ENCODE measurements around the gene CFAP45. TPM values are rescaled to one million over a fixed set of nuclear protein-coding genes. Genes with fewer than 3 reads are reported as not detected.

Gene CFAP45
- polyA plus RNA-seq, 1 of the 3 experiments (the other 2 are of a cell fraction): 0.74 TPM

DNA sequence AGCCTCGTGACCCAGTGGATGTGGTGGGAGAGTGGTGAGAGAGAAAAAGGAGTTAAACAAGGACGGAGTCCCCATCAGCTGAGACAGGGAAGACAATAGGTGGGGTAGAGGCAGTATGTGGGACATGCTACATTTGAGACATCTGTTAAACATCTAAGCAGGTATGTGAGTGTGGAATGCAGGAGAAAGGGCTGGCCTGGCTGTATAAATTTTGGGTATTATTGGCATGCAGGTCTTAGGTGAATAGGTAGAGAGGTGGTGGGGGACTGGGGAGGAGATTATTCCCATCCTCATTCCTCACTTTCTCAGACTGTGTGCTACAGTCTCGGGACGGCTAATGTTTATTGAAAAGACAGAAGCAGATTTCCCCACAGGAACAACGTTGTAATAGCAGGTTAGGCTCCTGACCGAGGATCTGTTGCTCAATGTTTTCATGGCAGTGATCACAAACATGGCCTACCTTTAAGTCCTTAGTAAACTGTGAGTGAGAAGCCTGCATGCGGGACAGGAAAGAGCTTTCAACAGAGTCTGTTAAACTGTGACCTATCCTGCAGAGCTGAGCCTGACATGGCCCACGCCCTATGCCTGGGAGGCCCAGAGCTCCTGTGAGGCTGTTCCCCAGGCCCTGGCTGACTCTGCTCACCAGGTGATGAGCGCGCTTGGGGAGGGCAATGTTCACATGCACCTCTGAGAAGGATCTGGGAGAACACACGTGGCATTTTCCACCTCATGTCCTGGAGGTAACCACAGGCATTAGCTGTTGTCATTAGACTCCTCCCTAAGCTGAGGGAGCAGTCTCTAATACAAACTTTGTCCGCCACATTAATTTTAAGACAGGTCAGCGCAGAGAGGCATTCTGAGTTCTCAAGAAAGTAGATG, 54.0 kb downstream of the CFAP45 start:
- Histone ChIP-seq H3K36me3 (replicated peaks in 1 of 2; ENCODE audit: control insufficient read depth in 1 of 2, insufficient read depth in 2 of 2, low read length in 1 of 2) (no peaks in the 10 kb centered on the region), H3K4me3 (ENCODE audit: low read depth in 2 of 2, low read length in 1 of 2) (no peak overlapping the region), H3F3A (replicated peaks; ENCODE audit: insufficient read depth) (peaks cover 7% of the 10 kb centered on the region), H3K9me3 (no peaks in the 10 kb centered on the region), H3K4me1 (ENCODE audit: control insufficient read depth in 1 of 2, insufficient read depth in 2 of 2, low read depth in 1 of 2, low read length in 1 of 2) (peaks cover 3 to 4% of the 10 kb centered on the region in 2 experiments; a peak in 2 of 4 replicates), H3K79me2 (ENCODE audit: insufficient read depth) (no peaks in the 10 kb centered on the region), H2AFZ (ENCODE audit: low read depth) (no peak overlapping the region), H3K9me2 (no peaks in the 10 kb centered on the region), H4K20me1 (ENCODE audit: insufficient read depth) (no peaks in the 10 kb centered on the region), H3K27ac (ENCODE audit: low read depth in 2 of 2, low read length in 1 of 2) (no peak overlapping the region), H3K27me3 (ENCODE audit: insufficient read depth) (no peaks in the 10 kb centered on the region), H3K4me2 (no peak overlapping the region), H3K9ac (no peak overlapping the region)
- POLR2A ChIA-PET: no interaction called here
- 82% methylated on average over 12 of the region's 13 CpGs for WGBS (ENCODE audit: low lambda C conversion rate)
- CTCF ChIA-PET: no interaction called here
- TF ChIP-seq GABPA (IDR thresholded peaks at IDR 0.05; ENCODE audit: low read depth) (no peak), EZH2phosphoT487 (IDR thresholded peaks at IDR 0.05; ENCODE audit: borderline replicate concordance, low read depth) (no peak), RFX5 (IDR thresholded peaks at IDR 0.05; ENCODE audit: low read length) (no peak), TAF1 (IDR thresholded peaks at IDR 0.05; ENCODE audit: borderline replicate concordance, low read depth, low read length) (no peak), RAD21 (IDR thresholded peaks at IDR 0.05; ENCODE audit: low read length) (no peak)
- TF ChIP-seq, protein P1, sequence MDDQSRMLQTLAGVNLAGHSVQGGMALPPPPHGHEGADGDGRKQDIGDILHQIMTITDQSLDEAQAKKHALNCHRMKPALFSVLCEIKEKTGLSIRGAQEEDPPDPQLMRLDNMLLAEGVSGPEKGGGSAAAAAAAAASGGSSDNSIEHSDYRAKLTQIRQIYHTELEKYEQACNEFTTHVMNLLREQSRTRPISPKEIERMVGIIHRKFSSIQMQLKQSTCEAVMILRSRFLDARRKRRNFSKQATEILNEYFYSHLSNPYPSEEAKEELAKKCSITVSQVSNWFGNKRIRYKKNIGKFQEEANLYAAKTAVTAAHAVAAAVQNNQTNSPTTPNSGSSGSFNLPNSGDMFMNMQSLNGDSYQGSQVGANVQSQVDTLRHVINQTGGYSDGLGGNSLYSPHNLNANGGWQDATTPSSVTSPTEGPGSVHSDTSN (IDR thresholded peaks at IDR 0.05): no peak
- TF ChIP-seq, protein P2, sequence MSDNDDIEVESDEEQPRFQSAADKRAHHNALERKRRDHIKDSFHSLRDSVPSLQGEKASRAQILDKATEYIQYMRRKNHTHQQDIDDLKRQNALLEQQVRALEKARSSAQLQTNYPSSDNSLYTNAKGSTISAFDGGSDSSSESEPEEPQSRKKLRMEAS (IDR thresholded peaks at IDR 0.05; ENCODE audit: low read depth): no peak
- TF ChIP-seq, protein P3, sequence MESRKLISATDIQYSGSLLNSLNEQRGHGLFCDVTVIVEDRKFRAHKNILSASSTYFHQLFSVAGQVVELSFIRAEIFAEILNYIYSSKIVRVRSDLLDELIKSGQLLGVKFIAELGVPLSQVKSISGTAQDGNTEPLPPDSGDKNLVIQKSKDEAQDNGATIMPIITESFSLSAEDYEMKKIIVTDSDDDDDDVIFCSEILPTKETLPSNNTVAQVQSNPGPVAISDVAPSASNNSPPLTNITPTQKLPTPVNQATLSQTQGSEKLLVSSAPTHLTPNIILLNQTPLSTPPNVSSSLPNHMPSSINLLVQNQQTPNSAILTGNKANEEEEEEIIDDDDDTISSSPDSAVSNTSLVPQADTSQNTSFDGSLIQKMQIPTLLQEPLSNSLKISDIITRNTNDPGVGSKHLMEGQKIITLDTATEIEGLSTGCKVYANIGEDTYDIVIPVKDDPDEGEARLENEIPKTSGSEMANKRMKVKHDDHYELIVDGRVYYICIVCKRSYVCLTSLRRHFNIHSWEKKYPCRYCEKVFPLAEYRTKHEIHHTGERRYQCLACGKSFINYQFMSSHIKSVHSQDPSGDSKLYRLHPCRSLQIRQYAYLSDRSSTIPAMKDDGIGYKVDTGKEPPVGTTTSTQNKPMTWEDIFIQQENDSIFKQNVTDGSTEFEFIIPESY (IDR thresholded peaks at IDR 0.05; ENCODE audit: borderline replicate concordance, low read depth): no peak
- no peak for DNase-seq

GRCh38 chr1:159843459-159843858, 56.5 kb downstream of the CFAP45 start:
- CTCF ChIA-PET: interaction anchor here (1.0 kb wide), 1 partner anchor 22 kb away, joined by 3 read pairs; no protein-coding TSS in a partner anchor
- 56% methylated on average over 4 of the region's 4 CpGs for WGBS (ENCODE audit: low lambda C conversion rate)
- POLR2A ChIA-PET: no interaction called here

More at GRCh38 chr1:159843459-159843858, 56.5 kb downstream of the CFAP45 start:
- no peak for DNase-seq
- Histone ChIP-seq H3K79me2 (ENCODE audit: insufficient read depth) (no peaks in the 10 kb centered on the region), H3K9ac (no peak overlapping the region), H3K4me1 (ENCODE audit: control insufficient read depth in 1 of 2, insufficient read depth in 2 of 2, low read depth in 1 of 2, low read length in 1 of 2) (peaks cover 0 to 3% of the 10 kb centered on the region in 2 experiments; a peak in 1 of 4 replicates), H3K9me2 (no peaks in the 10 kb centered on the region), H3K27ac (ENCODE audit: low read depth in 2 of 2, low read length in 1 of 2) (no peak overlapping the region), H3F3A (replicated peaks; ENCODE audit: insufficient read depth) (no peaks in the 10 kb centered on the region), H3K27me3 (ENCODE audit: insufficient read depth) (no peaks in the 10 kb centered on the region), H3K9me3 (no peaks in the 10 kb centered on the region), H3K4me2 (no peak overlapping the region), H3K4me3 (ENCODE audit: low read depth in 2 of 2, low read length in 1 of 2) (no peak overlapping the region), H4K20me1 (ENCODE audit: insufficient read depth) (no peaks in the 10 kb centered on the region), H3K36me3 (replicated peaks in 1 of 2; ENCODE audit: control insufficient read depth in 1 of 2, insufficient read depth in 2 of 2, low read length in 1 of 2) (no peaks in the 10 kb centered on the region), H2AFZ (ENCODE audit: low read depth) (no peak overlapping the region)
- TF ChIP-seq USF2 (IDR thresholded peaks at IDR 0.05; ENCODE audit: borderline replicate concordance, low read depth, low read length): no peak
- no peak for TF ChIP-seq FOXM1 (IDR thresholded peaks at IDR 0.05; ENCODE audit: low read depth)
- TF ChIP-seq, protein P4, sequence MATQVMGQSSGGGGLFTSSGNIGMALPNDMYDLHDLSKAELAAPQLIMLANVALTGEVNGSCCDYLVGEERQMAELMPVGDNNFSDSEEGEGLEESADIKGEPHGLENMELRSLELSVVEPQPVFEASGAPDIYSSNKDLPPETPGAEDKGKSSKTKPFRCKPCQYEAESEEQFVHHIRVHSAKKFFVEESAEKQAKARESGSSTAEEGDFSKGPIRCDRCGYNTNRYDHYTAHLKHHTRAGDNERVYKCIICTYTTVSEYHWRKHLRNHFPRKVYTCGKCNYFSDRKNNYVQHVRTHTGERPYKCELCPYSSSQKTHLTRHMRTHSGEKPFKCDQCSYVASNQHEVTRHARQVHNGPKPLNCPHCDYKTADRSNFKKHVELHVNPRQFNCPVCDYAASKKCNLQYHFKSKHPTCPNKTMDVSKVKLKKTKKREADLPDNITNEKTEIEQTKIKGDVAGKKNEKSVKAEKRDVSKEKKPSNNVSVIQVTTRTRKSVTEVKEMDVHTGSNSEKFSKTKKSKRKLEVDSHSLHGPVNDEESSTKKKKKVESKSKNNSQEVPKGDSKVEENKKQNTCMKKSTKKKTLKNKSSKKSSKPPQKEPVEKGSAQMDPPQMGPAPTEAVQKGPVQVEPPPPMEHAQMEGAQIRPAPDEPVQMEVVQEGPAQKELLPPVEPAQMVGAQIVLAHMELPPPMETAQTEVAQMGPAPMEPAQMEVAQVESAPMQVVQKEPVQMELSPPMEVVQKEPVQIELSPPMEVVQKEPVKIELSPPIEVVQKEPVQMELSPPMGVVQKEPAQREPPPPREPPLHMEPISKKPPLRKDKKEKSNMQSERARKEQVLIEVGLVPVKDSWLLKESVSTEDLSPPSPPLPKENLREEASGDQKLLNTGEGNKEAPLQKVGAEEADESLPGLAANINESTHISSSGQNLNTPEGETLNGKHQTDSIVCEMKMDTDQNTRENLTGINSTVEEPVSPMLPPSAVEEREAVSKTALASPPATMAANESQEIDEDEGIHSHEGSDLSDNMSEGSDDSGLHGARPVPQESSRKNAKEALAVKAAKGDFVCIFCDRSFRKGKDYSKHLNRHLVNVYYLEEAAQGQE (IDR thresholded peaks at IDR 0.05; ENCODE audit: low read depth, low read length): no peak
- no peak for TF ChIP-seq RAD21 (IDR thresholded peaks at IDR 0.05; ENCODE audit: low read length)

Data from SK-N-SH (cell line).